ENCODE results near the gene ZNF277.
A peak's percentile ranks its signal among the peaks of the same experiment; 100 is the strongest.

ZNF277 gene

GRCh38 chr7:112362053-112362650, 155.7 kb downstream of the ZNF277 start:
- DNase-seq = no peak

- DNase-seq = no peak
Observed at GRCh38 chr7:112362731-112363131, 156.2 kb downstream of the ZNF277 start.

GRCh38 chr7:112364388-112364787, 157.9 kb downstream of the ZNF277 start:
- no peak for DNase-seq

GRCh38 chr7:112365551-112365950, 159.1 kb downstream of the ZNF277 start:
- no peak for DNase-seq

- no peak for DNase-seq
Observed at GRCh38 chr7:112366886-112367285, 160.4 kb downstream of the ZNF277 start.

GRCh38 chr7:112370436-112370835, 163.9 kb downstream of the ZNF277 start:
- peak; percentile 27 for DNase-seq

GRCh38 chr7:112371701-112372100, 165.2 kb downstream of the ZNF277 start:
- no peak for DNase-seq

GRCh38 chr7:112372101-112372500, 165.6 kb downstream of the ZNF277 start:
- DNase-seq = no peak

- DNase-seq = no peak
Observed at GRCh38 chr7:112377593-112377992, 171.1 kb downstream of the ZNF277 start.

GRCh38 chr7:112381311-112382091, 175.0 kb downstream of the ZNF277 start:
- no peak for DNase-seq

- DNase-seq = no peak
Observed at GRCh38 chr7:112383671-112384417, 177.3 kb downstream of the ZNF277 start.

- no peak for DNase-seq
Observed at GRCh38 chr7:112385516-112385915, 179.0 kb downstream of the ZNF277 start.

GRCh38 chr7:112386619-112387018, 180.1 kb downstream of the ZNF277 start:
- DNase-seq = no peak

- DNase-seq = no peak
Observed at GRCh38 chr7:112390167-112390566, 183.7 kb downstream of the ZNF277 start.

GRCh38 chr7:112391079-112391821, 184.8 kb downstream of the ZNF277 start:
- DNase-seq = peak; percentile 37

- peak; percentile 73 for DNase-seq
Observed at GRCh38 chr7:112391841-112392286, 185.4 kb downstream of the ZNF277 start.
